ENCODE measurements around the gene EXOC7. TPM values are rescaled to one million over a fixed set of nuclear protein-coding genes. Genes with fewer than 3 reads are reported as not detected.

The EXOC7 gene
- total RNA-seq: 10 to 100 TPM; 76.9 to 93.9 TPM

DNA sequence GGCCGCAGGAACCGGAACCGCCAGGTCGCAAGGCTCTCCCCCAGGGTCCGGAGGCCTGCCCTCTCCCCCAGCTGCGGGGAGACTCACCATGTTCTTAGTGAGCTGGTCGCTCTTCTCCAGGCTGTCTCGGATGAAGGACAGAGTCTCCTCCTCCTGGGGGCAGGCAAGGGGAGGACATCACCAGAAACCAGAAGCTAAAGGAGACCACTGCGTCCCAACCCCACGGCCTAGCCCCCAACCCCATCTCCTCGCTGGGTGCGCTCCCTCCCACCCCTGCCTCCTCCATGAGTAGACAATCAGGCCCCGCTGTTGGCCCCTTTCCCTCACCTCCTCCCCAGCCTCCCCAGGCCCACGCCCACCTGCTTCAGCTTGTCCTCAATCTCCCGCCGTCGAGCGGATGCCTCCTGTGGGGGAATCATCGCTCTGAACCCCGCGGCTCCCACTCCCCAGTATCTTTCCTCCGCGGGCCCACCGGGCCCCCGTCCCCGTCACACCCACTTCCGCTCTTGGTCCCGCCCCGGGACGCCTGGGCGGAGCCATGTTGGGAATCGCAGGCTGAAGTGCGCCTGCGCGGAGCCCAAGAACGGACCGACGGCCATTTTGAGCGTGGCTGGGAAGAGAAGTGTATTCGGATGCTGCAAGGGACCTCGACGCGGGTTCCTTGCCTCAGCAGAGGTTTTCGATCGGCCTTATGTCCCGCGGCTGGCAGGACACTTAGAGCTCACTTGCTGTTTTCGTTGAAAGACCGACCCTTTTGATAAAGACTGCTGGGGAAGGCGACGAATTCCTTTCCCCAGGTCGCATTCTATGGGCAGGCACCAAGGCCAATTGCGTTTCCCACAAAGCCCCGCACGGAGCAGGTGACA lies at the start of gene EXOC7:
Gene EXOC7 (minus strand): TSS at position 514 of the 866 bp plus-strand sequence. CDS start 95 bp downstream, at position 419.

DNA sequence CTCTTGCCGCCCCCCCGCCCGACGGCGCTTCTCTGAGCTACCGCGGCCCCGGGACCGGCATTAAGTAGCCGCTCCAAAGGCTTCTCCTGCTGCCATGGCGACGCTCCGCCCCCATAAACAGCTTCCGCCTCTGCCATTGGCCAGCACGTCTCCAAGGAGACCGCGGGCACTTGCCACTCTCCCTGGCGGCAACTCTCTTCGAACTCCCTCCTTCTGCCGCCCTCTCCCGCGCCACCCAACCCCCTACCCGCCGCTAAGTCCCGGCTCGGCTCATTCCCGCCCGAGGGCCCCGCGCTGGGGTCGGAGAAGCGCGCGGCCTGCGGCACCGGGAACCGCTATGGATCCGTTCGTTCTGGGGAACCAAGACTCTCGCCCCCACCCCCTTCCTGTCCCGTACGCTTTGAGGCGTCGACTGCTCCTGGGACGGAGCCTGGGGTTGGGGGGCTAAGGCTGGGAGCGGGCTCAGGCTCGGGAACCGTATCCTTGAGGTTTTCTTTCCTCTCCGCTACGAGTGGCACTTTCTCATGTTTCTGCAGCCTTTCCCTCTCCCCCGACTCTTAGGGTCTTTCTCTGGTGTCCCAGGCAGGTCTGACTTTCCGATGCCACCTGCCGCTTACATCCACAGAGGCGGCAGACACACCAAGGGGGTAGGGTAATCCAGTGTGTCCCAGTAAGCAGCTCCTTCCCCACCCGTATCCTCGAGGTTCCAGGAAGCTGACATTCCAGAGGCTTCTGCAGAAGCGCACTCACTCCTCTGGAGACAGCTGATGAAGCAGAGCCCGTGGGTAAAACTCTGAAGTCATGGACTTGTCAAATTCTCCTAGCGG lies 37.8 kb upstream of the EXOC7 start, which contains the start of gene FOXJ1:
Gene FOXJ1 (minus strand): TSS at position 34 of the 827 bp plus-strand sequence. CDS start 850 bp downstream, outside the sequence.

GRCh38 chr17:76078860-76079534 lies 24.6 kb downstream of the EXOC7 start, which contains the start of gene ZACN:
Gene ZACN, plus strand, starts transcription at chr17:76079182. Its CDS starts 83 bp downstream, at chr17:76079265.

DNA sequence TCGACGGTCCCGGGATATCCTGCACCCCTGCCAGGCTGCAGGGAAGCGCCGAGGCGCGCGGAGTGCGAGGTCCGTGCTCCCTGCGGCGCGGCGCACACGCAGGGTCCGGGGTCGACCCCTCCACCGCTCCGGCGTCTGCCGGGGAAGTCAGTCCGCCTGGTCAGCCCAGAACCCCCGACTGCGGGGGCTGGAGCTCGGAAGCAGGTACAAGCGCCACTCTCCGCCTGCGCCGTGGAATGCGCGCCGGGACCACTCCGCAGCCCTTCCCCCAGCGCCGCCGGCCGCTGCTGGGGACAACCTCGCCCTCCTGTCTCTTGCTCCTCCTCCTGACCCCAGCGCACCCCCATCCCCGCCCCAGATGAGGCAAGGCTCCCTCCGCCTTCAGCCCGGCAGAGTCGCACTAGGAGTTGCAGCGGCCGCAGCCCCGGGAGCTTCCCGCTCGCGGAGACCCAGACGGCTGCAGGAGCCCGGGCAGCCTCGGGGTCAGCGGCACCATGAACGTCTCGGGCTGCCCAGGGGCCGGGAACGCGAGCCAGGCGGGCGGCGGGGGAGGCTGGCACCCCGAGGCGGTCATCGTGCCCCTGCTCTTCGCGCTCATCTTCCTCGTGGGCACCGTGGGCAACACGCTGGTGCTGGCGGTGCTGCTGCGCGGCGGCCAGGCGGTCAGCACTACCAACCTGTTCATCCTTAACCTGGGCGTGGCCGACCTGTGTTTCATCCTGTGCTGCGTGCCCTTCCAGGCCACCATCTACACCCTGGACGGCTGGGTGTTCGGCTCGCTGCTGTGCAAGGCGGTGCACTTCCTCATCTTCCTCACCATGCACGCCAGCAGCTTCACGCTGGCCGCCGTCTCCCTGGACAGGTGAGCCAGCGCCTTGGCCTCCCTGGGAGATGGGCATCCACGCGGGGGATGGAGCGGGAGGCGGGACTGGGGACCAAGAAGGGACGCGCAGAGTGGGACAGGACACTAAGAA lies 28.9 kb downstream of the EXOC7 start, which contains the start of gene GALR2:
Gene GALR2 (plus strand): TSS at position 392 of the 974 bp plus-strand sequence. CDS start 103 bp downstream, at position 495.

GRCh38 chr17:76072148-76072858 lies 31.3 kb downstream of the EXOC7 start, which contains the start of gene SRP68:
Gene SRP68, minus strand, starts transcription at chr17:76072517. Its CDS starts 26 bp downstream, at chr17:76072491.

Small RNA genes within 50 kb of the gene (small RNA-seq; reads per million reads assigned to genes)
- 0 to 0.86 reads per million in 2 donors for gene MIR6868

Other genes with a start within 250 kb of the EXOC7 start
- gene WBP2, start 248.5 kb downstream of the EXOC7 start, total RNA-seq: 10 to 100 TPM; 53.0 to 54.9 TPM
- 10 to 100 TPM; 26.3 to 38.5 TPM for gene TRIM47, start 225.2 kb downstream of the EXOC7 start, total RNA-seq
- gene TRIM65, start 206.8 kb downstream of the EXOC7 start, total RNA-seq: 10 to 100 TPM; 17.9 to 18.6 TPM
- gene MRPL38, start 198.9 kb downstream of the EXOC7 start, total RNA-seq: 10 to 100 TPM; 42.7 to 66.3 TPM
- 10 to 100 TPM; 12.0 to 12.7 TPM for gene FBF1, start 162.7 kb downstream of the EXOC7 start, total RNA-seq
- 10 to 100 TPM; 44.0 to 55.3 TPM for gene ACOX1, start 124.6 kb downstream of the EXOC7 start, total RNA-seq
- gene TEN1, start 124.5 kb downstream of the EXOC7 start, total RNA-seq: 10 to 100 TPM; 13.3 to 16.9 TPM
- gene CDK3, start 102.9 kb downstream of the EXOC7 start, total RNA-seq: 1 to 10 TPM in 1 of 2 donors, not detected in 1; 1.4 TPM
- under 1 TPM in 1 of 2 donors, not detected in 1; under 0.01 TPM for gene EVPL, start 76.5 kb downstream of the EXOC7 start, total RNA-seq
- gene SRP68, start 31.3 kb downstream of the EXOC7 start, total RNA-seq: 10 to 100 TPM; 18.6 to 27.3 TPM
- not detected for gene GALR2, start 29.0 kb downstream of the EXOC7 start, total RNA-seq
- not detected for gene ZACN, start 24.6 kb downstream of the EXOC7 start, total RNA-seq
- gene FOXJ1, start 37.5 kb upstream of the EXOC7 start, total RNA-seq: not detected
- 10 to 100 TPM in 1 of 2 donors, 1 to 10 TPM in 1; 9.0 to 21.7 TPM for gene RNF157, start 136.7 kb upstream of the EXOC7 start, total RNA-seq
- 10 to 100 TPM in 1 of 2 donors, 1 to 10 TPM in 1; 5.9 to 15.3 TPM for gene UBALD2, start 161.6 kb upstream of the EXOC7 start, total RNA-seq
- 1 to 10 TPM; 1.0 to 1.3 TPM for gene QRICH2, start 204.5 kb upstream of the EXOC7 start, total RNA-seq